Measurements from ENCODE around the gene CIB4.
A peak's percentile ranks its signal among the peaks of the same experiment; 100 is the strongest.

Gene CIB4

DNA sequence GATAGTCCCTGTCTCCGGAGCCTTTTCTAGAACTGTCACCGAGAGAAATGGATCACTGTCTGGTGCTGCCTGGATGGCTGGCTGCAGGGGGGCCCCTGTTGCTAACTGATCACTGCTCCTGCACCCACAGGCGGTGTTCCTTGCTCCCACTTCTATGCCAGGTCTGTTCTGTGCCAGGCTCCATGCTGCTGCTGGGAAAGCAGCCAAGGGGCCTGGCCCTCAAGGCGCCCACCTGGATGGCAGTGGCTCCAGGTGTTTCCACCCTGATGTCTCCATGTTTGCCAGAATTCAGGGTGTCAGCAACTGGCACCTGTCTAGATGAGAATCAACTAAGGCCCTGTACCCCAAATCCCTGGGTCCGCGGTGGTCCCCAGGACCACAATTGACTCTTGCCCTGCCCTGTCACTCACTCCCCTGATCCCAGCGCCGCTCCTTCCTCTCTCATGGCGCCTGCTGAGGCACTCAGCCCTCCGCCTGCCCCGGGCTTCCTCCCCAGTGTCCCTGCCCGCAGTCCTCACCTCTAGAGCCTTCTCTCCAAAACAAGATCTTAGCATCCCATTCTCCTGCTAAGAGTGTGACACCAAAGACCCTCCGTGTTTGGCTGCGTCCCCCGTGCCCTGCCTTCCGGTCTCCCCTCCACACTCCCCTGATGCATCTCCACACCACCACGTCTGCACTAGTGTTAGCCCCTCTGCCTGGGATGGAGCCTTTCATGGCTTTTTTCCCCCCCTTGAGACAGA is 90.7 kb downstream of the CIB4 start:
- Histone ChIP-seq H3K9me3 (ENCODE audit: control insufficient read depth, low read length) (no peaks in the 10 kb centered on the region), H3K9ac (ENCODE audit: low read length) (no peak overlapping the region), H3K27me3 (ENCODE audit: control insufficient read depth, insufficient read depth, low read length) (no peaks in the 10 kb centered on the region), H3K4me1 (ENCODE audit: control insufficient read depth, insufficient read depth, low read length) (no peaks in the 10 kb centered on the region), H3K4me3 (ENCODE audit: low read length) (no peak overlapping the region), H3K36me3 (ENCODE audit: control insufficient read depth, insufficient read depth, low read length) (no peaks in the 10 kb centered on the region)

GRCh38 chr2:26542676-26543505 is 98.3 kb downstream of the CIB4 start:
- no peaks in the 10 kb centered on the region for H3K36me3 ChIP-seq (ENCODE audit: control insufficient read depth, insufficient read depth, low read length)
- peak overlapping the region; percentile 55 for H3K9ac ChIP-seq (ENCODE audit: low read length)
- H3K4me3 ChIP-seq (ENCODE audit: low read length) = no peak overlapping the region
- peaks cover 35% of the 10 kb centered on the region for H3K4me1 ChIP-seq (ENCODE audit: control insufficient read depth, insufficient read depth, low read length)
- no peaks in the 10 kb centered on the region for H3K9me3 ChIP-seq (ENCODE audit: control insufficient read depth, low read length)
- no peaks in the 10 kb centered on the region for H3K27me3 ChIP-seq (ENCODE audit: control insufficient read depth, insufficient read depth, low read length)

GRCh38 chr2:26542194-26542455 is 99.0 kb downstream of the CIB4 start:
- H3K4me1 ChIP-seq (ENCODE audit: control insufficient read depth, insufficient read depth, low read length) = peaks cover 35% of the 10 kb centered on the region
- H3K36me3 ChIP-seq (ENCODE audit: control insufficient read depth, insufficient read depth, low read length) = no peaks in the 10 kb centered on the region
- no peaks in the 10 kb centered on the region for H3K27me3 ChIP-seq (ENCODE audit: control insufficient read depth, insufficient read depth, low read length)

DNA sequence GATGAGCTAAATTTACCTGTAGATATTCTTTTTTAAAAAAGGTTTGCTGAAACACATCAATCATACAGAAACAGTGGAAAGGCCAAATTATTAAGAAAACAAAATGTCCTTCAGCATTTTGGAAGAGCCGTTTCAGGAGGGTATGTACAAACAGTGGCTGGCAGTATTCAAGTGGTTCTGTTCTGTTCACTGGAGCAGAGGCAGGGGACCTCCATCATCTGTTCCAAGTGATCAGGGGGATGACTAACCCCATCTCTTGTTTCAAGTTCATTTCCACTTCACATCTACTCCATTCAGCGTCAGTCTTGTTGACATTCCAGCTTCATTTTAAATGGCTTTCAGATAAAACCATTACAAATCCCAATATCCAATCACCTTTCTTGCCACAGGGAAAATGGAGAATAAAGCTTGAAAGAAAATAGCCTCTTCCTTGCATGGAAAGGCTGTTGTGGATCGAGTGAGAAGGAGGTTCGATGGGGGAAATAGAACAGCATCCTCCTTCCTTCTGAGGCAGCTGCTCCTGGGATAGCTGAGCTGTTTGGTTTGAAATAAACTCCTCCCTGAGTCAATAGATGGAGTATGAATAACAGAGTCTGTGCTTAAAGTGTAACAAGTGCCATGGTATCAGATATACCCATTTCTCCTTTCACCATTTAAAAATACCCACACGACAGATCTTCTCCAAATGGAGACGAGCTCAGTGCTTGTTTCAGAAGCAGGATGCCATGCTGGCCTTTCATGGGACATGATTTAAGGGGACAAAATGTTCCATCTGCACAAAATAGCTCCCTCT is 99.6 kb downstream of the CIB4 start:
- no peak overlapping the region for H3K9ac ChIP-seq (ENCODE audit: low read length)

More at GRCh38 chr2:26542194-26542455, 99.0 kb downstream of the CIB4 start:
- Histone ChIP-seq H3K4me3 (ENCODE audit: low read length) (no peak overlapping the region), H3K9me3 (ENCODE audit: control insufficient read depth, low read length) (no peaks in the 10 kb centered on the region), H3K9ac (ENCODE audit: low read length) (no peak overlapping the region)

GRCh38 chr2:26540961-26541360 is 100.2 kb downstream of the CIB4 start:
- no peak overlapping the region for H3K4me3 ChIP-seq (ENCODE audit: low read length)
- no peaks in the 10 kb centered on the region for H3K27me3 ChIP-seq (ENCODE audit: control insufficient read depth, insufficient read depth, low read length)
- no peaks in the 10 kb centered on the region for H3K36me3 ChIP-seq (ENCODE audit: control insufficient read depth, insufficient read depth, low read length)
- H3K9me3 ChIP-seq (ENCODE audit: control insufficient read depth, low read length) = no peaks in the 10 kb centered on the region
- peaks cover 35% of the 10 kb centered on the region for H3K4me1 ChIP-seq (ENCODE audit: control insufficient read depth, insufficient read depth, low read length)
- no peak overlapping the region for H3K9ac ChIP-seq (ENCODE audit: low read length)

More for the DNA sequence above, 99.6 kb downstream of the CIB4 start:
- no peak overlapping the region for H3K4me3 ChIP-seq (ENCODE audit: low read length)
- H3K9me3 ChIP-seq (ENCODE audit: control insufficient read depth, low read length) = no peaks in the 10 kb centered on the region
- H3K27me3 ChIP-seq (ENCODE audit: control insufficient read depth, insufficient read depth, low read length) = no peaks in the 10 kb centered on the region
- H3K4me1 ChIP-seq (ENCODE audit: control insufficient read depth, insufficient read depth, low read length) = peaks cover 35% of the 10 kb centered on the region
- no peaks in the 10 kb centered on the region for H3K36me3 ChIP-seq (ENCODE audit: control insufficient read depth, insufficient read depth, low read length)

DNA sequence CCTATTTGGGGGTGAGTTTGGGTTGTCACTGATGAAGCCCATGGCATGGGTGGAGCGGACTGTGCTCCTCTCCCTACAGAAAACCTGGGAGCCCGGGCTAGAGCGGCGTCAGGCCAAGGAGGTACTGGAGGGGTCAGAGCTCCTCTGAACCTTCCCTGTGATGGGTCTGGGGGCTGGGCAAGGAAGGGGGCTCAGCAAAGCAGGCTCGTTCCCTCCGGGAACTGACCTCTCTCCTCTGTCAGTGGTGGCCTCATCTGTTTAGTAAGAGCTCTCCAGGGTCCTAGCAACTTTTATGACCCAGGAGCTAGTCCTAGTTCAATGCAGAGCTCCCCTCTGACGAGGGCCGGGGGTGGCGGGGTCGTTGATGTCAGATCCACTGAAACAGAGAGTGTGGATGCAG is 100.9 kb downstream of the CIB4 start:
- peaks cover 35% of the 10 kb centered on the region for H3K4me1 ChIP-seq (ENCODE audit: control insufficient read depth, insufficient read depth, low read length)
- H3K9ac ChIP-seq (ENCODE audit: low read length) = no peak overlapping the region
- no peak overlapping the region for H3K4me3 ChIP-seq (ENCODE audit: low read length)
- H3K36me3 ChIP-seq (ENCODE audit: control insufficient read depth, insufficient read depth, low read length) = no peaks in the 10 kb centered on the region
- H3K9me3 ChIP-seq (ENCODE audit: control insufficient read depth, low read length) = no peaks in the 10 kb centered on the region
- no peaks in the 10 kb centered on the region for H3K27me3 ChIP-seq (ENCODE audit: control insufficient read depth, insufficient read depth, low read length)

- no peaks in the 10 kb centered on the region for H3K27me3 ChIP-seq (ENCODE audit: control insufficient read depth, insufficient read depth, low read length)
- H3K9ac ChIP-seq (ENCODE audit: low read length) = no peak overlapping the region
- H3K9me3 ChIP-seq (ENCODE audit: control insufficient read depth, low read length) = no peaks in the 10 kb centered on the region
- H3K4me1 ChIP-seq (ENCODE audit: control insufficient read depth, insufficient read depth, low read length) = peaks cover 41% of the 10 kb centered on the region
- H3K36me3 ChIP-seq (ENCODE audit: control insufficient read depth, insufficient read depth, low read length) = no peaks in the 10 kb centered on the region
- no peak overlapping the region for H3K4me3 ChIP-seq (ENCODE audit: low read length)
Measured at GRCh38 chr2:26537826-26538475, 103.2 kb downstream of the CIB4 start.

GRCh38 chr2:26537069-26537825 is 103.9 kb downstream of the CIB4 start:
- peaks cover 34% of the 10 kb centered on the region for H3K4me1 ChIP-seq (ENCODE audit: control insufficient read depth, insufficient read depth, low read length)
- no peaks in the 10 kb centered on the region for H3K9me3 ChIP-seq (ENCODE audit: control insufficient read depth, low read length)
- no peaks in the 10 kb centered on the region for H3K27me3 ChIP-seq (ENCODE audit: control insufficient read depth, insufficient read depth, low read length)
- no peaks in the 10 kb centered on the region for H3K36me3 ChIP-seq (ENCODE audit: control insufficient read depth, insufficient read depth, low read length)
- no peak overlapping the region for H3K4me3 ChIP-seq (ENCODE audit: low read length)
- H3K9ac ChIP-seq (ENCODE audit: low read length) = no peak overlapping the region

- Histone ChIP-seq H3K9me3 (ENCODE audit: control insufficient read depth, low read length) (no peaks in the 10 kb centered on the region), H3K27me3 (ENCODE audit: control insufficient read depth, insufficient read depth, low read length) (peaks cover under 1% of the 10 kb centered on the region), H3K4me1 (ENCODE audit: control insufficient read depth, insufficient read depth, low read length) (peaks cover 28% of the 10 kb centered on the region), H3K36me3 (ENCODE audit: control insufficient read depth, insufficient read depth, low read length) (no peaks in the 10 kb centered on the region), H3K4me3 (ENCODE audit: low read length) (no peak overlapping the region), H3K9ac (ENCODE audit: low read length) (no peak overlapping the region)
Measured at GRCh38 chr2:26536371-26537068, 104.6 kb downstream of the CIB4 start.

DNA sequence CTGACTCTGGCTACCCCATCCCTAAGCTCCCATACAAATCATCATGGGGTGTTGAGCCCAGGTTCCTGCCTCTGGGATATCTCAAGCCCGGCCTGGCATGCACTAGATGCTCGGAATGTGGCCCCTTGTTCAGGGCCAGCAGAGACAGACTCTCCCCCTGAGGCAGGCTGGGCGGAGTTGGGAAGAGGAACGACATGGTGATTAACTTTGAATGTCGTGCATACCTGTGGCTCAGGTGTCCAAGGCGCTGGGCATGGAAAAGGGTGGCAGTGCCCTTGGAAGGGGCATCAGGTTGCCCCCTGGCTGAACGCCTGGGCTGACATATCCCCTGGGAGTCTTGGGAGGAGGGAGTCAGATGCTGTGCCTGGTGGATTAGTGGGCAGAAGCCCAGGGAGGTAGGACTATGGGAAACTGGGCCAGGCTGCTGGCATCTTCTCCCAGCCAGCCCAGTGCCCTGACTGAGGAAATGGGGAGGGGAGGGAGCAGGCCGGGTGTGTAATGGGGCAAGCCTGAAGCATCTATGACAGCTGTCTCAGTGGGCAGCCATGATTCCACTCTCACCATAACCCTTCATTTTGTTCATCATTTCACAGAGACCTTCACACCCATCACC is 105.4 kb downstream of the CIB4 start:
- no peak overlapping the region for H3K9ac ChIP-seq (ENCODE audit: low read length)
- no peak overlapping the region for H3K4me3 ChIP-seq (ENCODE audit: low read length)
- H3K9me3 ChIP-seq (ENCODE audit: control insufficient read depth, low read length) = no peaks in the 10 kb centered on the region
- peaks cover 3% of the 10 kb centered on the region for H3K27me3 ChIP-seq (ENCODE audit: control insufficient read depth, insufficient read depth, low read length)
- peaks cover 21% of the 10 kb centered on the region for H3K4me1 ChIP-seq (ENCODE audit: control insufficient read depth, insufficient read depth, low read length)
- no peaks in the 10 kb centered on the region for H3K36me3 ChIP-seq (ENCODE audit: control insufficient read depth, insufficient read depth, low read length)
